Heart left ventricle (tissue), 16 donors: ENCODE measurements around the gene UBN2. TPM values are rescaled to one million over a fixed set of nuclear protein-coding genes. Genes with fewer than 3 reads are reported as not detected.
A peak's percentile ranks its signal among the peaks of the same experiment; 100 is the strongest.

Source experiments
- ATAC-seq, 4 donors: fragments of 200-7000 bp; cut with Tn5 transposase; one replicate each; pipeline ENCODE4 v1.9.1; 2020 to 2022; ENCODE audit warnings: moderate library complexity in 4 of 4, mild to moderate bottlenecking in 3 of 4, moderate number of reproducible peaks in 1 of 4
- DNase-seq, 5 donors: peaks; one replicate each; pipeline ENCODE4 v3.0.0-alpha.2; 2020
- H3K27ac ChIP-seq, 12 donors: fragments of 200-600 bp; sonication (generic) in 4 of 12; one replicate each; pipeline versions ENCODE4 v1.5.0 to v1.8.0; 2016 to 2022; ENCODE audit warnings: mild to moderate bottlenecking in 2 of 12
- H3K27me3 ChIP-seq, 9 donors: fragments of 200-600 bp; sonication (generic) in 2 of 9; one replicate each; pipeline versions ENCODE4 v1.5.1 to v1.8.0; 2016 to 2022; ENCODE audit warnings: mild to moderate bottlenecking in 3 of 9
- H3K36me3 ChIP-seq, 9 donors: fragments of 200-600 bp; sonication (generic) in 2 of 9; one replicate each; pipeline versions ENCODE4 v1.5.0 to v1.8.0; 2018 to 2022; ENCODE audit warnings: mild to moderate bottlenecking in 2 of 9
- H3K4me1 ChIP-seq, 12 donors: fragments of 200-600 bp; sonication (generic) in 4 of 12; one replicate each; pipeline versions ENCODE4 v1.5.0 to v1.8.0; 2016 to 2022; ENCODE audit warnings: mild to moderate bottlenecking in 3 of 12
- H3K4me3 ChIP-seq, 12 donors: fragments of 200-600 bp; sonication (generic) in 4 of 12; one replicate each; pipeline versions ENCODE4 v1.5.0 to v1.8.0; 2017 to 2022; ENCODE audit warnings: mild to moderate bottlenecking in 9 of 12, moderate library complexity in 4 of 12
- H3K9me3 ChIP-seq, 12 donors: fragments of 200-600 bp; sonication (generic) in 4 of 12; one replicate each; pipeline versions ENCODE4 v1.5.0 to v1.8.0; 2016 to 2022; ENCODE audit warnings: mild to moderate bottlenecking in 1 of 12
- CTCF ChIP-seq, 12 donors: fragments of 200-600 bp; sonication (generic) in 4 of 12; IDR thresholded peaks; one replicate each; pipeline versions ENCODE4 v1.5.0 to v1.8.0; 2018 to 2022; ENCODE audit warnings: antibody characterized with exemption in 12 of 12, mild to moderate bottlenecking in 5 of 12
- POLR2A ChIP-seq, 2 donors: fragments of 450-650 bp; IDR thresholded peaks; one replicate each; pipeline ENCODE4 v1.6.1; 2017; ENCODE audit warnings: antibody characterized with exemption in 2 of 2, mild to moderate bottlenecking in 2 of 2, moderate library complexity in 2 of 2
- WGBS, 4 donors: extraction: QIAGEN DNeasy Blood & Tissue Kit in 2 of 4; methylation state at CpG; one replicate each; pipeline versions ENCODE4 v1.1.5 to v1.1.7; 2013 to 2018; 5-methylcytosine and 5-hydroxymethylcytosine counted together
- intact Hi-C, 10 donors: fragments of 100-400 bp; cut with DNase I; formaldehyde crosslinking; loops; one replicate each; pipeline versions ENCODE4 v1.11.1 to v1.14.2; 2022
- polyA plus RNA-seq, 2 donors: library from polyadenylated mRNA; stranded (reverse); fragments of 200-250 nt; gene quantifications; one replicate each; pipeline ENCODE4 v1.2.3, GENCODE V29; 2013
- total RNA-seq, 9 donors: library from RNA; depleted of rRNA in 2 of 9; stranded (reverse); fragments of >200 nt in 2 of 9; fragmentation: NEBNext Ultra II Directional in 3 of 9; extraction: Animal tissue kit (Norgen Biotek cat#: 25700) in 3 of 9; gene quantifications; one replicate each; pipeline versions ENCODE4 v1.1.0 to v1.2.4, GENCODE V29; 2016 to 2023
- donor health status: ischemic (EF 13 %, LVEDD 7.1; RV severe dilation, severe dysfunction).
- donor health status: healthy with polysubstance abuse.
- donor health status: DM: no; HTN: yes; CAD: no.
- donor health status: DM: no; HTN: no; CAD: no.
- donor health status: ischemic (EF 25% LVEDD 6.9; RV normal size, moderate dysfunction).
- donor health status: ischemic (EF 25% LVEDD 5.7; RV mildly dilated, moderate dysfunction).
- donor health status: healthy.
- donor health status: DM: yes; HTN: yes; CAD: no.
- donor health status: ischemic (EF 35%, LVEDD 5.7; RV mildly dilated, moderate dysfunction).
- donor health status: nonischemic (EF 11% LVEDD 7.7; RV severe dilation, severe dysfunction).
- donor health status: DM: yes; HTN: yes; CAD: no.
- donor health status: PGD.
- donor health status: ischemic (EF 29% LVEDD 5.4; RV normal size, mild dysfunction).
- donor health status: nonischemic (EF 23%, LVEDD 6.1; RV moderate dilation, normal function).

Gene UBN2
- total and polyA plus RNA-seq, 11 donors: 3.3 to 26.9 (median 16.2) TPM

- TF ChIP-seq CTCF (IDR thresholded peaks at IDR 0.05) (no peak), POLR2A (IDR thresholded peaks at IDR 0.05) (no peak)
- H3K4me1 ChIP-seq: peaks cover 0 to 47% (median 24%) of the 10 kb centered on the region in 12 donors
- ATAC-seq: no peak
- intact Hi-C loops: loop anchor here in 2 of 10 donors (10.0 kb wide), 2 partner anchors 98 to 218 kb away; a partner anchor contains a TSS
- peaks cover 0 to 12% (median 11%) of the 10 kb centered on the region in 9 donors for H3K36me3 ChIP-seq
- H3K9me3 ChIP-seq: no peaks in the 10 kb centered on the region
- peak overlapping the region in 10 of 12 donors; percentile 80 to 100 (median 95) for H3K4me3 ChIP-seq
- H3K27me3 ChIP-seq: no peaks in the 10 kb centered on the region
- WGBS, 4 donors: 27 to 35% (median 30%) methylated on average over 2 of the region's 2 CpGs
- no peak overlapping the region for H3K27ac ChIP-seq
- DNase-seq: no peak
Observed at GRCh38 chr7:139232904-139233303, 1.9 kb downstream of the UBN2 start.

GRCh38 chr7:139241258-139241657 lies 10.2 kb downstream of the UBN2 start:
- DNase-seq (no peak), ATAC-seq (no peak)
- TF ChIP-seq POLR2A (IDR thresholded peaks at IDR 0.05): no peak
- Histone ChIP-seq H3K27ac (no peak overlapping the region), H3K36me3 (peaks cover 0 to 93% (median 86%) of the 10 kb centered on the region in 9 donors), H3K9me3 (no peaks in the 10 kb centered on the region), H3K4me1 (peaks cover 0 to 10% (median 5%) of the 10 kb centered on the region in 12 donors), H3K4me3 (no peak overlapping the region), H3K27me3 (no peaks in the 10 kb centered on the region)
- intact Hi-C loops: no loop called here

- ATAC-seq (peak in 1 of 4 donors; percentile 63), DNase-seq (no peak)
- Histone ChIP-seq H3K9me3 (no peaks in the 10 kb centered on the region), H3K36me3 (peaks cover 0 to 99% (median 90%) of the 10 kb centered on the region in 9 donors), H3K4me3 (no peak overlapping the region), H3K4me1 (peaks cover 0 to 21% (median 5%) of the 10 kb centered on the region in 12 donors), H3K27ac (peak overlapping the region in 2 of 12 donors; percentile 14 to 45), H3K27me3 (no peaks in the 10 kb centered on the region)
- WGBS, 4 donors: 39 to 76% (median 53%) methylated on average over 1 of the region's 1 CpG
- intact Hi-C loops: no loop called here
- TF ChIP-seq CTCF (IDR thresholded peaks at IDR 0.05) (no peak), POLR2A (IDR thresholded peaks at IDR 0.05) (no peak)
Observed at GRCh38 chr7:139242741-139243281, 11.8 kb downstream of the UBN2 start.

- H3K27me3 ChIP-seq: no peaks in the 10 kb centered on the region
- intact Hi-C loops: no loop called here
- peaks cover 0 to 100% (median 88%) of the 10 kb centered on the region in 9 donors for H3K36me3 ChIP-seq
- DNase-seq (no peak), ATAC-seq (no peak)
- TF ChIP-seq POLR2A (IDR thresholded peaks at IDR 0.05) (no peak), CTCF (IDR thresholded peaks at IDR 0.05) (no peak)
- 96 to 98% (median 98%) methylated on average over 1 of the region's 1 CpG for WGBS, 4 donors
- no peak overlapping the region for H3K4me3 ChIP-seq
- peaks cover 0 to 21% (median 5%) of the 10 kb centered on the region in 12 donors for H3K4me1 ChIP-seq
- no peaks in the 10 kb centered on the region for H3K9me3 ChIP-seq
- H3K27ac ChIP-seq: no peak overlapping the region
Observed at GRCh38 chr7:139245401-139245800, 14.4 kb downstream of the UBN2 start.

GRCh38 chr7:139246494-139246893 lies 15.5 kb downstream of the UBN2 start:
- Histone ChIP-seq H3K9me3 (no peaks in the 10 kb centered on the region), H3K4me1 (peaks cover 0 to 21% (median 5%) of the 10 kb centered on the region in 12 donors), H3K4me3 (no peak overlapping the region), H3K27ac (no peak overlapping the region), H3K27me3 (no peaks in the 10 kb centered on the region), H3K36me3 (peaks cover 0 to 100% (median 88%) of the 10 kb centered on the region in 9 donors)
- intact Hi-C loops: no loop called here
- WGBS, 4 donors: 93 to 98% (median 97%) methylated on average over 5 of the region's 5 CpGs
- ATAC-seq (no peak), DNase-seq (no peak)
- TF ChIP-seq CTCF (IDR thresholded peaks at IDR 0.05) (no peak), POLR2A (IDR thresholded peaks at IDR 0.05) (no peak)
